H54 (cell line): ENCODE measurements around the gene PYGB.
"Not testable (repeated sequence)": the region's sequence is repeated elsewhere in the genome, so short reads cannot be mapped to it uniquely, and the experiment has no call there.

ENCODE experiments used
- DNase-seq: peaks from one replicate; pipeline ENCODE4 v3.0.0; 2011; ENCODE audit warnings: low spot score, mixed read lengths; ENCODE audit not compliant: insufficient read length
- FAIRE-seq: peaks from 3 replicates; lab custom pipeline; 2011; peaks lifted over from hg19 to GRCh38; lab: Jason Lieb, UNC
- POLR2A ChIP-seq: IDR thresholded peaks from 2 replicates; pipeline ENCODE4 v1.6.1; 2011; ENCODE audit warnings: low read depth, mild to moderate bottlenecking, low read length

The PYGB gene

GRCh38 chr20:25253606-25254275, 5.9 kb downstream of the PYGB start:
- FAIRE-seq: no peak
- no peak for DNase-seq
- no peak for TF ChIP-seq POLR2A

GRCh38 chr20:25254571-25254970, 6.7 kb downstream of the PYGB start:
- DNase-seq (no peak), FAIRE-seq (no peak)
- TF ChIP-seq POLR2A: no peak

DNA sequence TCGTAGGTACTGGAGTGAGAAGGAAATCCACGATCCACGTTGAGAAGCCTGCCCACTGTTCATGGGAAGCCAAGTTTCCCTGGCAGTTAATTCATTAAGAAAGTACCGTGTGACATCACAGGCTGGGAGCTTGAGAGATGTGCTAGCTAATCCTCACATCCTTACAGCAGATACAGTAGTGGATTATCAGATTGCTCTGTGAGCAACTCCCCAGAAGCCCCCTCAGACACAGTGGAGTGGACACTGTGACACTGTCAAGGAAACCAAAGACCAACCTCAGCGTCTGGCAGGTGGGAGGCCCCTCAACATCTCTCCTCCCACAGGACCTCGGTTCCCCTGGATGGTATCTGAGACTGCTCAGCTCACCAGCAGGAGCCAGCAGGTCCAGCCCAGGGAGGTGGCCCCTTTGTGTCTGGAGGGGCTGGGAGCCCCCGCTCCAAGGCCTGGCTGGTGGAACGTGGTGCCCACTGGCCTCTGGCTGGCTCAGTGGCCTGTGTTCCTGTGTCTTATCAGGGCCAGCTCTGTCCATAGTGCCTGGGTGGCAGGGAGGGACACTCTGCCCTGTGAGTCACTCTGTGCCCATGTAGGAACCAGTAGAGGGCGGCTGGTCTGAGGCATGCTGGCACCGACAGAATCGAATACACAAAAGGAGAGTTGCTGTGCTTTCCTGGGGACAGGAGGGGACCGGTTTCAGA, 7.2 kb downstream of the PYGB start:
- no peak for TF ChIP-seq POLR2A
- peak; percentile 41 for DNase-seq
- FAIRE-seq: no peak

- DNase-seq: no peak
- no peak for TF ChIP-seq POLR2A
Observed at GRCh38 chr20:25256226-25256859, 8.5 kb downstream of the PYGB start.

DNA sequence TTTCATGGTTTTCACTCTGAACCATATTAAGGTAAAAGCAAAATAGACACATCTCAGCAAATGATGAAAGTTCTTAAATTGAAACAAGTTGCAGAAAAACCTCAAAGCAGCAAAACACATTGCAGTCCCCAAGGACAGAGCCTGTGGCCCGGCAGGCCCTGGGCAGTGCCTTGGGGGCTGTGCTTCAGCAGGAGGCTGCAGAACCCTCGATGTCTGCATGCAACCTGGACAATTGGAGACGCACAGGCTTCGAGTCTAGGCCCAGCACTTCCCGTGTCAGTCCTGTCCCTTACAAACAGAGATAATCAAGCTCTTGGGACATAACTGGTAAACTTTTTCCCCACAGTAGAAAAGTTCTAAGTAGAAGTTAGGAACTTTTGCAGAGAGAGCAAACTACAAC, 9.2 kb downstream of the PYGB start:
- FAIRE-seq (no peak), DNase-seq (no peak)
- no peak for TF ChIP-seq POLR2A

More at GRCh38 chr20:25256226-25256859, 8.5 kb downstream of the PYGB start:
- no peak for FAIRE-seq

GRCh38 chr20:25257756-25258475, 10.0 kb downstream of the PYGB start:
- no peak for TF ChIP-seq POLR2A
- FAIRE-seq: no peak
- DNase-seq: no peak

GRCh38 chr20:25258476-25258805, 10.6 kb downstream of the PYGB start:
- no peak for TF ChIP-seq POLR2A
- DNase-seq (no peak), FAIRE-seq (no peak)

GRCh38 chr20:25258828-25259227, 10.9 kb downstream of the PYGB start:
- no peak for DNase-seq
- no peak for FAIRE-seq
- TF ChIP-seq POLR2A: no peak

- no peak for DNase-seq
- no peak for TF ChIP-seq POLR2A
- FAIRE-seq: no peak
Observed at GRCh38 chr20:25259358-25259757, 11.5 kb downstream of the PYGB start.

GRCh38 chr20:25259788-25260254, 11.9 kb downstream of the PYGB start:
- TF ChIP-seq POLR2A: no peak
- DNase-seq: no peak
- no peak for FAIRE-seq

- DNase-seq, FAIRE-seq: not testable (repeated sequence)
Observed at GRCh38 chr20:25260770-25261437, 13.0 kb downstream of the PYGB start.

GRCh38 chr20:25269057-25269832, 21.4 kb downstream of the PYGB start:
- TF ChIP-seq POLR2A: no peak
- DNase-seq: no peak
- FAIRE-seq: no peak

DNA sequence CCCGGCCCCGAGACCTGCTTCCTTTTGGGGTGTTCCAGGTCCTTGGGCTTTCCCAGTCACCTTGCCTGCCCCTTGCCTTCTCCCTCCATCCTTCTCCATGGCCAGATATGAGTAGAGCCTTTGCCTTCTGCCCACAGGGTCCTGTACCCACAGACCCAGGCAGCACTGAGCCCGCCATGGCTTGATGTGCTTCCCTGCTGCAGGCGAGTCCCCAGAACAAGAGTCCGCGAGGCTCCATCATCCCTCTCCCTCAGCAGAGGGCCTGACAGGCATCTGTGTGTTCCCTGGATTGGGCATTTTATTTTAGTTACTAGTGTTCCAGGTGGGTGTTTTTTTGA, 21.9 kb downstream of the PYGB start:
- FAIRE-seq: no peak
- no peak for TF ChIP-seq POLR2A
- DNase-seq: no peak
